Cortex of kidney (tissue), 1 donor: ENCODE results near the gene RSPO4.

Experiments used
- DNase-seq: peaks from one replicate; lab custom pipeline; 2025; lab: John Stamatoyannopoulos, UW

RSPO4 gene

GRCh38 chr20:942611-943010, 59.5 kb downstream of the RSPO4 start:
- DNase-seq, result no peak

GRCh38 chr20:940926-941325, 61.2 kb downstream of the RSPO4 start:
- no peak for DNase-seq

GRCh38 chr20:939606-940005, 62.5 kb downstream of the RSPO4 start:
- DNase-seq, result no peak

GRCh38 chr20:934186-934840, 67.8 kb downstream of the RSPO4 start:
- DNase-seq, result no peak

GRCh38 chr20:933029-933428, 69.1 kb downstream of the RSPO4 start:
- no peak for DNase-seq

GRCh38 chr20:931401-931800, 70.7 kb downstream of the RSPO4 start:
- DNase-seq, result no peak

GRCh38 chr20:926670-927069, 75.4 kb downstream of the RSPO4 start:
- DNase-seq, result no peak

- no peak for DNase-seq
Measured at GRCh38 chr20:925516-925915, 76.6 kb downstream of the RSPO4 start.

- DNase-seq, result no peak
Measured at GRCh38 chr20:924639-925038, 77.5 kb downstream of the RSPO4 start.

- no peak for DNase-seq
Measured at GRCh38 chr20:922781-923180, 79.3 kb downstream of the RSPO4 start.

- no peak for DNase-seq
Measured at GRCh38 chr20:921068-921467, 81.0 kb downstream of the RSPO4 start.

- no peak for DNase-seq
Measured at GRCh38 chr20:920311-920710, 81.8 kb downstream of the RSPO4 start.

GRCh38 chr20:919491-919916, 82.6 kb downstream of the RSPO4 start:
- no peak for DNase-seq

- no peak for DNase-seq
Measured at GRCh38 chr20:917416-917815, 84.7 kb downstream of the RSPO4 start.

- DNase-seq, result no peak
Measured at GRCh38 chr20:916825-917224, 85.3 kb downstream of the RSPO4 start.

GRCh38 chr20:916125-916799, 85.8 kb downstream of the RSPO4 start, which contains the start of gene ANGPT4:
Gene ANGPT4, minus strand, starts transcription at chr20:916334. Its CDS starts 120 bp downstream, at chr20:916214.
- no peak for DNase-seq

GRCh38 chr20:914727-915498, 87.2 kb downstream of the RSPO4 start:
- DNase-seq, result no peak

- DNase-seq, result no peak
Measured at GRCh38 chr20:913306-913849, 88.7 kb downstream of the RSPO4 start.

GRCh38 chr20:911882-912600, 90.1 kb downstream of the RSPO4 start:
- DNase-seq, result no peak

- DNase-seq, result no peak
Measured at GRCh38 chr20:910870-911770, 91.0 kb downstream of the RSPO4 start.
